ENCODE results near the gene NTRK2.

The NTRK2 gene

GRCh38 chr9:84879631-84880030, 210.1 kb downstream of the NTRK2 start:
- Histone ChIP-seq H2AFZ (ENCODE audit: insufficient read depth, low read length, poor library complexity) (no peak overlapping the region), H2BK5ac (ENCODE audit: low read depth, low read length, poor library complexity) (no peak overlapping the region), H3K27ac (ENCODE audit: low read depth, low read length) (no peak overlapping the region), H3K27me3 (ENCODE audit: insufficient read depth, low read length) (no peaks in the 10 kb centered on the region), H2AK5ac (ENCODE audit: low read length) (no peak overlapping the region), H3K4me1 (ENCODE audit: control insufficient read depth in 1 of 2, insufficient read depth in 2 of 2, low read length in 2 of 2) (no peaks in the 10 kb centered on the region), H3K18ac (ENCODE audit: low read length) (no peak overlapping the region), H3K9me3 (ENCODE audit: insufficient read depth, low read depth, low read length) (no peaks in the 10 kb centered on the region), H4K91ac (ENCODE audit: low read depth, low read length) (no peak overlapping the region), H3K79me2 (ENCODE audit: control insufficient read depth, insufficient read depth, low read length, poor library complexity) (no peaks in the 10 kb centered on the region), H3K79me1 (ENCODE audit: low read length) (no peaks in the 10 kb centered on the region), H2BK12ac (ENCODE audit: low read length) (no peak overlapping the region), H3K4me3 (ENCODE audit: low read depth, low read length) (no peak overlapping the region), H2BK120ac (ENCODE audit: insufficient read depth, low read length, poor library complexity) (no peak overlapping the region), H3K23ac (ENCODE audit: low read length) (no peak overlapping the region), H4K12ac (ENCODE audit: low read depth, low read length) (no peak overlapping the region), H3K36me3 (ENCODE audit: control insufficient read depth in 1 of 2, insufficient read depth in 2 of 2, low read length in 2 of 2) (no peaks in the 10 kb centered on the region), H3K9ac (ENCODE audit: low read length) (no peak overlapping the region), H3K14ac (ENCODE audit: low read length) (no peak overlapping the region), H4K8ac (ENCODE audit: low read depth, low read length) (no peak overlapping the region), H3K4me2 (ENCODE audit: low read length) (no peak overlapping the region), H3K4ac (ENCODE audit: low read depth, low read length) (no peak overlapping the region)
- no CpG with 5 or more reads among the region's 1 CpG for whole genome bisulfite sequencing (ENCODE audit: extremely low coverage, insufficient coverage, insufficient read length)
- DNase-seq: no peak

DNA sequence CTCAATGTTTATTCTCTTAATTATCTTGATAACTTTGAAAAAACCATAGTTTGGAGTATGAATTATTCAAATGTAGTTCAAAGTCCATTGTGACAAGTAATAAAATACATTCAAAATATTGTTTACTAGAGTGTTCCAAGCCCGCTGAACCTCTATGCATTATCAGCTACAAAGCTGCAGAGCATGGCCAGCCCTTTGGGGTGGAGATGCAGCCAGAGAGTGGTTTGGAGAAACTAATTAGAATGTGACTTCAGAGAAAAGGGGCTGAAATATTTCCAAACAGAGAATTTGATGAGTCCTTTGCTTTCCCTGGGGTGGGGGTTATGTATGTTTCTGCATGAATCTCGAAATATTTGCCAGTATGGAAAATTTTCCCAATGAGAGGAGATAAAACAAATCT, 211.3 kb downstream of the NTRK2 start:
- Histone ChIP-seq H3K23ac (ENCODE audit: low read length) (no peak overlapping the region), H2BK120ac (ENCODE audit: insufficient read depth, low read length, poor library complexity) (no peak overlapping the region), H2AK5ac (ENCODE audit: low read length) (no peak overlapping the region), H2BK5ac (ENCODE audit: low read depth, low read length, poor library complexity) (no peak overlapping the region), H3K9ac (ENCODE audit: low read length) (no peak overlapping the region), H4K8ac (ENCODE audit: low read depth, low read length) (no peak overlapping the region), H2BK12ac (ENCODE audit: low read length) (no peak overlapping the region), H4K12ac (ENCODE audit: low read depth, low read length) (no peak overlapping the region), H3K14ac (ENCODE audit: low read length) (no peak overlapping the region), H3K9me3 (ENCODE audit: insufficient read depth, low read depth, low read length) (no peaks in the 10 kb centered on the region), H2AFZ (ENCODE audit: insufficient read depth, low read length, poor library complexity) (no peak overlapping the region), H3K4me3 (ENCODE audit: low read depth, low read length) (no peak overlapping the region), H3K18ac (ENCODE audit: low read length) (no peak overlapping the region), H3K4me1 (ENCODE audit: control insufficient read depth in 1 of 2, insufficient read depth in 2 of 2, low read length in 2 of 2) (no peaks in the 10 kb centered on the region), H3K27me3 (ENCODE audit: insufficient read depth, low read length) (no peaks in the 10 kb centered on the region), H3K79me1 (ENCODE audit: low read length) (no peaks in the 10 kb centered on the region), H3K27ac (ENCODE audit: low read depth, low read length) (no peak overlapping the region), H3K4ac (ENCODE audit: low read depth, low read length) (no peak overlapping the region), H3K79me2 (ENCODE audit: control insufficient read depth, insufficient read depth, low read length, poor library complexity) (no peaks in the 10 kb centered on the region), H3K36me3 (ENCODE audit: control insufficient read depth in 1 of 2, insufficient read depth in 2 of 2, low read length in 2 of 2) (no peaks in the 10 kb centered on the region), H4K91ac (ENCODE audit: low read depth, low read length) (no peak overlapping the region), H3K4me2 (ENCODE audit: low read length) (no peak overlapping the region)
- no CpG with 5 or more reads among the region's 2 CpGs for WGBS (ENCODE audit: extremely low coverage, insufficient coverage, insufficient read length)
- DNase-seq: no peak

DNA sequence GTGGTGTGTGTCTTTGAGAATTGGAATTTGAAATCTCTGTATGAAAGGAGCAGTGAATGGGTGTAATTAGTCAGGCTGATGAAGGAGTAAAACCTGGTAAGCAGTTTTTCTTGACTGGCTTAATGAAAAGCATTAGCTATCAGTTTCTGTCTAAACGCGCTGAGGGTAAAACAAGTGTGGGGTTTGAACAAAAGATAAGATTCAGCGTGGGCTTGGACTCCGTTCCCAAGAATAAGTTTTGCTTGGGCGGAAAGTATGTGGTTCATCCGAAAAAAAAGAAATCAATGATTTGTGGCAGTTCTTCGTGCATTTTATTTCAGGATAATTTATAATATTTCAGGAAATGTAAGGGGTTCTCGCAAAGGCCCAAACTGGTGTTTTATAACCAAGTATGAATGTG, 217.3 kb downstream of the NTRK2 start:
- Histone ChIP-seq H2AK5ac (ENCODE audit: low read length) (no peak overlapping the region), H3K9ac (ENCODE audit: low read length) (no peak overlapping the region), H3K18ac (ENCODE audit: low read length) (no peak overlapping the region), H3K79me2 (ENCODE audit: control insufficient read depth, insufficient read depth, low read length, poor library complexity) (no peaks in the 10 kb centered on the region), H3K4me2 (ENCODE audit: low read length) (no peak overlapping the region), H4K12ac (ENCODE audit: low read depth, low read length) (no peak overlapping the region), H3K27ac (ENCODE audit: low read depth, low read length) (no peak overlapping the region), H3K79me1 (ENCODE audit: low read length) (no peaks in the 10 kb centered on the region), H3K36me3 (ENCODE audit: control insufficient read depth in 1 of 2, insufficient read depth in 2 of 2, low read length in 2 of 2) (no peaks in the 10 kb centered on the region), H3K23ac (ENCODE audit: low read length) (no peak overlapping the region), H3K9me3 (ENCODE audit: insufficient read depth, low read depth, low read length) (no peaks in the 10 kb centered on the region), H2BK12ac (ENCODE audit: low read length) (no peak overlapping the region), H2BK120ac (ENCODE audit: insufficient read depth, low read length, poor library complexity) (no peak overlapping the region), H2BK5ac (ENCODE audit: low read depth, low read length, poor library complexity) (no peak overlapping the region), H3K4me1 (ENCODE audit: control insufficient read depth in 1 of 2, insufficient read depth in 2 of 2, low read length in 2 of 2) (no peaks in the 10 kb centered on the region), H4K8ac (ENCODE audit: low read depth, low read length) (no peak overlapping the region), H2AFZ (ENCODE audit: insufficient read depth, low read length, poor library complexity) (no peak overlapping the region), H4K91ac (ENCODE audit: low read depth, low read length) (no peak overlapping the region), H3K4me3 (ENCODE audit: low read depth, low read length) (no peak overlapping the region), H3K14ac (ENCODE audit: low read length) (no peak overlapping the region), H3K27me3 (ENCODE audit: insufficient read depth, low read length) (no peaks in the 10 kb centered on the region), H3K4ac (ENCODE audit: low read depth, low read length) (no peak overlapping the region)
- WGBS (ENCODE audit: extremely low coverage, insufficient coverage, insufficient read length): no CpG with 5 or more reads among the region's 8 CpGs
- no peak for DNase-seq

GRCh38 chr9:84891924-84892323, 222.4 kb downstream of the NTRK2 start:
- WGBS (ENCODE audit: extremely low coverage, insufficient coverage, insufficient read length): no CpG with 5 or more reads among the region's 1 CpG
- no peak overlapping the region for H4K91ac ChIP-seq (ENCODE audit: low read depth, low read length)
- H3K4me2 ChIP-seq (ENCODE audit: low read length): no peak overlapping the region
- no peak overlapping the region for H3K14ac ChIP-seq (ENCODE audit: low read length)
- no peak overlapping the region for H3K23ac ChIP-seq (ENCODE audit: low read length)
- no peaks in the 10 kb centered on the region for H3K27me3 ChIP-seq (ENCODE audit: insufficient read depth, low read length)
- H3K27ac ChIP-seq (ENCODE audit: low read depth, low read length): no peak overlapping the region
- H4K8ac ChIP-seq (ENCODE audit: low read depth, low read length): no peak overlapping the region
- H3K9me3 ChIP-seq (ENCODE audit: insufficient read depth, low read depth, low read length): no peaks in the 10 kb centered on the region
- no peak for DNase-seq
- H2AK5ac ChIP-seq (ENCODE audit: low read length): no peak overlapping the region
- no peak overlapping the region for H3K4me3 ChIP-seq (ENCODE audit: low read depth, low read length)
- H3K4me1 ChIP-seq (ENCODE audit: control insufficient read depth in 1 of 2, insufficient read depth in 2 of 2, low read length in 2 of 2): no peaks in the 10 kb centered on the region
- H2BK12ac ChIP-seq (ENCODE audit: low read length): no peak overlapping the region
- H3K36me3 ChIP-seq (ENCODE audit: control insufficient read depth in 1 of 2, insufficient read depth in 2 of 2, low read length in 2 of 2): no peaks in the 10 kb centered on the region
- no peak overlapping the region for H2AFZ ChIP-seq (ENCODE audit: insufficient read depth, low read length, poor library complexity)
- H4K12ac ChIP-seq (ENCODE audit: low read depth, low read length): no peak overlapping the region
- H3K9ac ChIP-seq (ENCODE audit: low read length): no peak overlapping the region
- H2BK5ac ChIP-seq (ENCODE audit: low read depth, low read length, poor library complexity): no peak overlapping the region
- no peaks in the 10 kb centered on the region for H3K79me2 ChIP-seq (ENCODE audit: control insufficient read depth, insufficient read depth, low read length, poor library complexity)
- no peak overlapping the region for H3K4ac ChIP-seq (ENCODE audit: low read depth, low read length)
- no peak overlapping the region for H3K18ac ChIP-seq (ENCODE audit: low read length)
- H2BK120ac ChIP-seq (ENCODE audit: insufficient read depth, low read length, poor library complexity): no peak overlapping the region
- no peaks in the 10 kb centered on the region for H3K79me1 ChIP-seq (ENCODE audit: low read length)

Data from trophoblast cell (in vitro differentiated cells and primary cell).